DND-41 (cell line): ENCODE results near the gene COPS6.

Source experiments
- ATAC-seq: fragments of 200-7000 bp; cut with Tn5 transposase; 3 replicates; pipeline ENCODE4 v1.9.1; 2021; ENCODE audit warnings: low read depth; ENCODE audit not compliant: insufficient read depth
- DNase-seq: peaks from one replicate; pipeline ENCODE4 v3.0.0-alpha.2; 2020
- H2AFZ ChIP-seq: 2 replicates; pipeline ENCODE4 v1.6.0; 2012; ENCODE audit warnings: low read depth, low read length
- H3K27ac ChIP-seq: 2 replicates; pipeline ENCODE4 v1.5.1; 2012; ENCODE audit warnings: low read length, inconsistent platforms
- H3K27me3 ChIP-seq: fragments of 200-600 bp; sonication (generic); 2 replicates; pipeline ENCODE4 v1.6.0; 2012; ENCODE audit warnings: low read length, mild to moderate bottlenecking, inconsistent platforms; ENCODE audit not compliant: insufficient read depth, poor library complexity
- H3K36me3 ChIP-seq: 2 replicates; pipeline ENCODE4 v1.5.1; 2012; ENCODE audit warnings: low read length, inconsistent platforms; ENCODE audit not compliant: insufficient read depth
- H3K4me1 ChIP-seq: 2 replicates; pipeline ENCODE4 v1.5.1; 2012; ENCODE audit warnings: mild to moderate bottlenecking, low read length; ENCODE audit not compliant: insufficient read depth
- H3K4me2 ChIP-seq: 2 replicates; pipeline ENCODE4 v1.6.0; 2012; ENCODE audit warnings: mild to moderate bottlenecking, moderate library complexity, low read length, inconsistent platforms; ENCODE audit not compliant: insufficient read depth
- H3K4me3 ChIP-seq, 2 experiments: fragments of 200-600 bp in 1 of 2; shearing (Covaris generic) in 1 of 2; 2 replicates each; pipeline ENCODE4 v1.5.1; 2012 to 2016; ENCODE audit warnings: inconsistent platforms in 2 of 2, low read length in 2 of 2, mild to moderate bottlenecking in 2 of 2, low read depth in 1 of 2, moderate library complexity in 1 of 2
- H3K79me2 ChIP-seq: 2 replicates; pipeline ENCODE4 v1.6.0; 2012; ENCODE audit warnings: low read length, inconsistent platforms; ENCODE audit not compliant: insufficient read depth
- H3K9ac ChIP-seq: 2 replicates; pipeline ENCODE4 v1.6.0; 2012; ENCODE audit warnings: low read depth, mild to moderate bottlenecking, inconsistent platforms, low read length, moderate library complexity
- H3K9me3 ChIP-seq: 2 replicates; pipeline ENCODE4 v1.5.1; 2012; ENCODE audit warnings: low read length, moderate library complexity, mild to moderate bottlenecking, inconsistent platforms; ENCODE audit not compliant: insufficient read depth, severe bottlenecking
- H4K20me1 ChIP-seq: 2 replicates; pipeline ENCODE4 v1.6.0; 2012; ENCODE audit warnings: low read length; ENCODE audit not compliant: insufficient read depth
- EZH2 ChIP-seq: IDR thresholded peaks from 3 replicates; pipeline ENCODE4 v1.6.1; 2012; ENCODE audit warnings: borderline replicate concordance, low read depth, mild to moderate bottlenecking, moderate library complexity, low read length, inconsistent platforms; ENCODE audit not compliant: severe bottlenecking
- TF ChIP-seq, protein P1 (sequence below): IDR thresholded peaks from 2 replicates; pipeline ENCODE4 v1.5.1; 2012; ENCODE audit warnings: borderline replicate concordance, low read length, moderate library complexity, mild to moderate bottlenecking; ENCODE audit not compliant: poor library complexity, severe bottlenecking; ENCODE audit errors: extremely low read depth

Gene COPS6

DNA sequence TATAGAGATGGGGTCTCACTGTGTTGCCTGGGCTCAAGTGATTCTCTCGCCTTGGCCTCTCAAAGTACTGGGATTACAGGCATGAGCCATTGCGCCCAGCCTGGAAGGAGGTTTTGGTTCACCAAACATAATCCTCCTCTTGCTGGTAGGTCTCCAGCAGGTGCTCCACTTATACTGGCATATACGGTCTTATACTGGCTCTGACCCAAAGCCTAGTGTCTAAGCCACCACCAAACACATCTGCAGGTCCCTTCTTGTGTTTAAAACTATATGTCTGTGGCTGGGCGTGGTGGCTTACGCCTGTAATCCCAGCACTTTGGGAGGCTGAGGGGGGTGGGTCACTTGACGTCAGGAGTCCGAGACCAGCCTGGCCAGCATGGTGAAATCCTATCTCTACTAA is 43.4 kb downstream of the COPS6 start:
- DNase-seq (no peak), ATAC-seq (no peak)
- Histone ChIP-seq H3K9ac (no peak overlapping the region), H2AFZ (no peak overlapping the region), H4K20me1 (no peaks in the 10 kb centered on the region), H3K27me3 (no peaks in the 10 kb centered on the region), H3K27ac (no peak overlapping the region), H3K36me3 (no peaks in the 10 kb centered on the region), H3K9me3 (no peaks in the 10 kb centered on the region), H3K4me1 (peaks cover 26% of the 10 kb centered on the region), H3K79me2 (peaks cover 2% of the 10 kb centered on the region; the same call in 1 of the 2 replicates), H3K4me2 (no peak overlapping the region), H3K4me3 (no peak overlapping the region)
- TF ChIP-seq, protein P1, sequence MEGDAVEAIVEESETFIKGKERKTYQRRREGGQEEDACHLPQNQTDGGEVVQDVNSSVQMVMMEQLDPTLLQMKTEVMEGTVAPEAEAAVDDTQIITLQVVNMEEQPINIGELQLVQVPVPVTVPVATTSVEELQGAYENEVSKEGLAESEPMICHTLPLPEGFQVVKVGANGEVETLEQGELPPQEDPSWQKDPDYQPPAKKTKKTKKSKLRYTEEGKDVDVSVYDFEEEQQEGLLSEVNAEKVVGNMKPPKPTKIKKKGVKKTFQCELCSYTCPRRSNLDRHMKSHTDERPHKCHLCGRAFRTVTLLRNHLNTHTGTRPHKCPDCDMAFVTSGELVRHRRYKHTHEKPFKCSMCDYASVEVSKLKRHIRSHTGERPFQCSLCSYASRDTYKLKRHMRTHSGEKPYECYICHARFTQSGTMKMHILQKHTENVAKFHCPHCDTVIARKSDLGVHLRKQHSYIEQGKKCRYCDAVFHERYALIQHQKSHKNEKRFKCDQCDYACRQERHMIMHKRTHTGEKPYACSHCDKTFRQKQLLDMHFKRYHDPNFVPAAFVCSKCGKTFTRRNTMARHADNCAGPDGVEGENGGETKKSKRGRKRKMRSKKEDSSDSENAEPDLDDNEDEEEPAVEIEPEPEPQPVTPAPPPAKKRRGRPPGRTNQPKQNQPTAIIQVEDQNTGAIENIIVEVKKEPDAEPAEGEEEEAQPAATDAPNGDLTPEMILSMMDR, result no peak
- no peak for TF ChIP-seq EZH2

DNA sequence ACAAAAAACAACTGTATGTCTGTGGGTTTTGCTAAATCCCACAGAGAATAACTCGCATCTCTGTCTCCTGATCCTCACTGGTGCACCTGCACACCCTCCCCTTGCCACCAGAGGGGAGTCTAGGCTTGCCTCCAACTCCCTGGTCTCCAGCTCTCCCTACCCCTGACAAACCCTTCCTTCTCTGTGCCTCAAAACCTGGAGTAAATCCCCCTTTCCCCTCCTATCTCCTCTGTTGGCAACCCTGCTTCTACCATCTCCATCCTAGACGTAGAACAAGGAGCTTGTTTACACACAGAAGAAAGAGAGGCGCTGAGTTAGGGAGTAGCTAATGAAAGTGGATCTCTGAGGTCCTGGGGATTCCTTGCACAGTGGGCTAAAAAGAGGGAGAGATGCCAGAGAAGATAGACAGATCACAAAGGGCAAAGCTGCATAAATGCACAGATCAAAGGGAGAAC is 44.0 kb downstream of the COPS6 start:
- ATAC-seq (peak; percentile 81), DNase-seq (peak; percentile 76)
- peaks cover 23% of the 10 kb centered on the region for H3K4me1 ChIP-seq
- no peak overlapping the region for H3K27ac ChIP-seq
- no peaks in the 10 kb centered on the region for H3K9me3 ChIP-seq
- H3K4me3 ChIP-seq, result no peak overlapping the region
- no peaks in the 10 kb centered on the region for H4K20me1 ChIP-seq
- no peaks in the 10 kb centered on the region; the same call in 1 of the 2 replicates for H3K79me2 ChIP-seq
- no peak overlapping the region for H3K4me2 ChIP-seq
- H3K9ac ChIP-seq, result no peak overlapping the region
- H3K27me3 ChIP-seq, result no peaks in the 10 kb centered on the region
- no peak overlapping the region for H2AFZ ChIP-seq
- no peaks in the 10 kb centered on the region for H3K36me3 ChIP-seq
- TF ChIP-seq, protein P1, result peak; percentile 94
- TF ChIP-seq EZH2, result no peak

DNA sequence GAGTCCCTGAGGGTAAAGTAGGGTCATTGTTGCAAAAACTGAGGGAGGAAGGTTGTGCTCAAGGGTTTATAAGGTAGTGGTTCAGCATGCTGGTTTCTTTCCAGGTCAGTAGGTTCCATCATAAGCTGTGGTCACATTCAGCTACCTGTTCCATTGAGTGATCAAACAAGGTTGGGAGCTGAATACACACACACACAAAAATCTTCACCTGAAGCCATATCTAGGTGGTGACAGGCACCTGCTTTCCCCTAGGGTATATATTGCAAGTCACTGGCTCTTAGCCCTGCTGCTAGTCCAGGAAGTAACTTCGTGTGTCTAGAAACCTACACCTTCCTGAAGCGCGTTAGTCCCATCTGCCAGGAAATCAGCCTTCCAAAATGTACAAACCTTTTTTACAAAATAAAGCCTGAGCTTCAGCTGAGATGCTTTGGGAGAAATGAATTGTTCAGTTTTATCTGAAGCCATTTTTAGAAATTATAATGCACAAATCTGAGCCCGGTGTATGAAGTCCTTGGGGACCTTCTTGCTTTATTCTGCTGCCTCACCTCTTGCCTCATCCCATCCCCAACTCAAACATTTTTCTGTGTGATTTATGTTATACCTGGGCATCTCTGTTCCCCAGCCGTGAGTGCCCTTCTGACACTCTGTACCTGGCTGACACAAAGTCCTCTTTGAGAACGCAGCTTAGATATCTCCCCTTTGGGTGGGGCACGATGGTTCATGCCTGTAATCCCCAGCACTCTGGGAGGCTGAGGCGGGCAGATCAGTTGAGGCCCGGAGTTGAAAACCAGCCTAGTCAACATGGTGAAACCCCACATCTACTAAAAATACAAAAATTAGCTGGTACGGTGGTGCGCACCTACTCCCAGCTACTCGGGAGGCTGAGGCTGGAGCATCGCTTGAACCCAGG is 49.3 kb downstream of the COPS6 start:
- no peak for TF ChIP-seq EZH2
- Histone ChIP-seq H3K36me3 (no peaks in the 10 kb centered on the region), H3K79me2 (no peaks in the 10 kb centered on the region), H3K9me3 (no peaks in the 10 kb centered on the region), H4K20me1 (no peaks in the 10 kb centered on the region), H2AFZ (no peak overlapping the region), H3K27ac (no peak overlapping the region), H3K9ac (no peak overlapping the region), H3K4me3 (no peak overlapping the region), H3K4me1 (no peaks in the 10 kb centered on the region), H3K4me2 (no peak overlapping the region), H3K27me3 (no peaks in the 10 kb centered on the region)
- DNase-seq (no peak), ATAC-seq (no peak)

DNA sequence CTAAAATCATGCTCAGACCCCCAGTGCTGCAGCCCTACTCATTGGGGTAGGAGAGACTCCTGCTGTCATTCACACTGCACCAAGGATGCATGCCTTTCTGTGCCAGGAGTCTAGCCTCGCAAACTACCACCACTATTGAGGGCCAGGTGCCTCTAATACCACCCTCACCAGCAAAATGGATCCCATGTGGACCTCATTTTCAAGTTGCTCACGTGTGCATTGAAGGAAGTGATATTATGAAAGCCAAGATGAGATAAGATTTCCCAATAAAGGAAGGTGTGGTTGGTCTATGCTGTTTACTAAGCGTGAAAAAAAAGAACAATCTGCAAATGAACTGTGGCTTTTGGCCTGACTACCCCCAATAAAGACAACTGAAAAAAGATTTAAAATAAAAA is 52.8 kb downstream of the COPS6 start:
- H3K79me2 ChIP-seq, result no peaks in the 10 kb centered on the region
- H4K20me1 ChIP-seq, result no peaks in the 10 kb centered on the region
- no peak overlapping the region for H3K27ac ChIP-seq
- no peaks in the 10 kb centered on the region for H3K36me3 ChIP-seq
- H3K4me1 ChIP-seq, result no peaks in the 10 kb centered on the region
- DNase-seq, result no peak
- no peak for TF ChIP-seq EZH2
- TF ChIP-seq, protein P1, result no peak
- no peak for ATAC-seq
- H3K27me3 ChIP-seq, result no peaks in the 10 kb centered on the region
- no peak overlapping the region for H2AFZ ChIP-seq
- H3K4me3 ChIP-seq, result no peak overlapping the region
- no peaks in the 10 kb centered on the region for H3K9me3 ChIP-seq
- H3K4me2 ChIP-seq, result no peak overlapping the region
- H3K9ac ChIP-seq, result no peak overlapping the region
